ENCODE measurements around the gene NSUN4. TPM values are rescaled to one million over a fixed set of nuclear protein-coding genes. Genes with fewer than 3 reads are reported as not detected.

NSUN4 gene
- total RNA-seq: 10 to 100 TPM; 12.8 to 29.4 (median 18.0) TPM

DNA sequence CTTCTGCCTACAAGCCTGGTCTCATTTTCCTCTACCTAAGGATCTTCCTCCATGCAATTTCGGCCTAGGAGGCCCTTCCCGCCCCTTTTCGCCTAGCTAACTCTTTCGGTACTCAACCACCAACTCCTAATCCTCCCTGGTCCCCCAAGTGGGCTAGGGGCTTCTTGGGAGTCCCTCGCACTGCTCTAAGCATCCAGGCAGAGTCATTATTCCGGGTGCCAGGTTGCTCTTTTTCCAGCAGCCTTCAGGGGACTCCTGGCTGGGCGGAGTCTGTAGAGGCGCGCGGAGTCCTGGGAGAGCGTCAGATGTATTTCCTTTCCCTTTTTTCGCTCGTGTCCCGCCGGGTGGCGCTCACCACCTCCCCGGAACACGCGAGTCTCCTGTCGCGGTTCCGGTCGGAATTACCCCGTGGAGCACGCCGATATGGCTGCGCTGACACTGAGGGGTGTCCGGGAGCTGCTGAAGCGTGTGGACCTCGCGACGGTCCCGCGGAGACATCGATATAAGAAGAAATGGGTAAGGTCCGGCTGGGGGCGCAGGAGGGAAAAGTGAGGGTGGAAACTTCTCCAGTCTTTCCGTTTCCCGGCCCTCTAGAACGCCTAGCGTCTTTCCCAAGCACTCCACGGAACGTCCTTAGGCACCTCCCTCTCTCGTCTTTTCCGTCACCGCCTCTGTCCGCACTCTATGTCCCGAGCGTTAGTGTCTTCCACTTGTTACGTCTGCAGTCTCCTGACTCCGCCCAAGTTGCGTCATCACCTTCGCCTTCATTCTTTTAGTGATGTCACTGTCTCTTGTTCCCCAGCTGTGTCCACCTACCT lies at the start of gene NSUN4:
Gene NSUN4 (plus strand): TSS at position 404 of the 818 bp plus-strand sequence. CDS start 20 bp downstream, at position 424.
- Histone ChIP-seq H3K9me3 (no peaks in the 10 kb centered on the region), H3K36me3 (peaks cover 0 to 18% (median 0%) of the 10 kb centered on the region in 3 donors), H3K4me1 (peaks cover 0 to 19% (median 0%) of the 10 kb centered on the region in 4 donors), H3K27ac (peak within 1 kb of the TSS; percentile 92 to 99 (median 96)), H3K27me3 (no peaks in the 10 kb centered on the region), H3K4me3 (peak within 1 kb of the TSS; percentile 62 to 82 (median 69))
- TF ChIP-seq POLR2A (IDR thresholded peaks at IDR 0.05): peak; percentile 57 to 77
- TF ChIP-seq, protein P1, sequence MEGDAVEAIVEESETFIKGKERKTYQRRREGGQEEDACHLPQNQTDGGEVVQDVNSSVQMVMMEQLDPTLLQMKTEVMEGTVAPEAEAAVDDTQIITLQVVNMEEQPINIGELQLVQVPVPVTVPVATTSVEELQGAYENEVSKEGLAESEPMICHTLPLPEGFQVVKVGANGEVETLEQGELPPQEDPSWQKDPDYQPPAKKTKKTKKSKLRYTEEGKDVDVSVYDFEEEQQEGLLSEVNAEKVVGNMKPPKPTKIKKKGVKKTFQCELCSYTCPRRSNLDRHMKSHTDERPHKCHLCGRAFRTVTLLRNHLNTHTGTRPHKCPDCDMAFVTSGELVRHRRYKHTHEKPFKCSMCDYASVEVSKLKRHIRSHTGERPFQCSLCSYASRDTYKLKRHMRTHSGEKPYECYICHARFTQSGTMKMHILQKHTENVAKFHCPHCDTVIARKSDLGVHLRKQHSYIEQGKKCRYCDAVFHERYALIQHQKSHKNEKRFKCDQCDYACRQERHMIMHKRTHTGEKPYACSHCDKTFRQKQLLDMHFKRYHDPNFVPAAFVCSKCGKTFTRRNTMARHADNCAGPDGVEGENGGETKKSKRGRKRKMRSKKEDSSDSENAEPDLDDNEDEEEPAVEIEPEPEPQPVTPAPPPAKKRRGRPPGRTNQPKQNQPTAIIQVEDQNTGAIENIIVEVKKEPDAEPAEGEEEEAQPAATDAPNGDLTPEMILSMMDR (IDR thresholded peaks at IDR 0.05): peak; percentile 41 to 75 (median 64)
- peak; percentile 90 to 96 (median 93) for DNase-seq

DNA sequence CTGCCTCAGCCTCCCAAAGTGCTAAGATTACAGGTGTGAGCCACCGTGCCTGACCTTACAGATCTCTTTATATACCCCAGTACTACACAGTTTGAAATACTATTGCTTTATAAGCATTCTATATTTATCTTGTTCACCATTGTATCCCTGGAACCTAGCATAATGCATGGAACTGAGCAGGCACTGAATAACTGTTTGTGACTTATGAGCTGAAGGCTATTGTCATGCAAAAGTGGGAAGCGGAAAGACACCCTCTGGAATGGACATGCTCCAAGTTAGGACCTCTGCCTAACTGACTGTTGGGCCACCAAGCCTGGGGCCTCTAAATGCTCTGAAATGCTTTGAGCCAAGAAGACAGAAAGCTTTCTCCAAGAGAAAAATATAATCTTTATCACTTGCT lies 45.3 kb upstream of the NSUN4 start:
- TF ChIP-seq, protein P1 (IDR thresholded peaks at IDR 0.05): no peak
- no peak for TF ChIP-seq POLR2A (IDR thresholded peaks at IDR 0.05)
- no peaks in the 10 kb centered on the region for H3K27me3 ChIP-seq
- H3K4me1 ChIP-seq: peaks cover 0 to 5% (median 0%) of the 10 kb centered on the region in 4 donors
- no peaks in the 10 kb centered on the region for H3K9me3 ChIP-seq
- H3K27ac ChIP-seq: no peak overlapping the region
- H3K4me3 ChIP-seq: no peak overlapping the region
- peaks cover 0 to 47% (median 0%) of the 10 kb centered on the region in 3 donors for H3K36me3 ChIP-seq
- no peak for DNase-seq

DNA sequence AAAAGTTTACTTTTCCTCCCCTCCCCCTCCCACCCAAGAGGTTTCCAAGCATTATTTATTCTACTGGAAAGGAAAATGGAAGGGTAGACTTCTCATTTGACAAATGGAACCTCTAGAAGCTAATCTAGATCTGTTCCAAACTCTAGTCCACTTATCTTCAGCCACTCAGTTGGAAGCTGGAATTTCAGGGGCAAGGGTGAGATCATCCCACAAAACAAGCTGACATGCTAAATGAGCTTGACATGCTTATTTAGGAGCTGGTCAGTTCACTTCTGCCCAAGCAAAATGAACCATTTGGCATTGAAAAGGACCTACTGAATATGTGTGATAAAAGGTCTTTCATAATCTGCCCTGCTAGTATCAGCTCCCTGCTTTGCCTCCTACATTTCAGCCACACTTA lies 42.2 kb upstream of the NSUN4 start:
- Histone ChIP-seq H3K27ac (no peak overlapping the region), H3K9me3 (no peaks in the 10 kb centered on the region), H3K4me3 (no peak overlapping the region), H3K27me3 (no peaks in the 10 kb centered on the region), H3K4me1 (peaks cover 0 to 19% (median 4%) of the 10 kb centered on the region in 4 donors), H3K36me3 (peaks cover 0 to 45% (median 0%) of the 10 kb centered on the region in 3 donors)
- TF ChIP-seq, protein P1 (IDR thresholded peaks at IDR 0.05): no peak
- no peak for TF ChIP-seq POLR2A (IDR thresholded peaks at IDR 0.05)
- no peak for DNase-seq

DNA sequence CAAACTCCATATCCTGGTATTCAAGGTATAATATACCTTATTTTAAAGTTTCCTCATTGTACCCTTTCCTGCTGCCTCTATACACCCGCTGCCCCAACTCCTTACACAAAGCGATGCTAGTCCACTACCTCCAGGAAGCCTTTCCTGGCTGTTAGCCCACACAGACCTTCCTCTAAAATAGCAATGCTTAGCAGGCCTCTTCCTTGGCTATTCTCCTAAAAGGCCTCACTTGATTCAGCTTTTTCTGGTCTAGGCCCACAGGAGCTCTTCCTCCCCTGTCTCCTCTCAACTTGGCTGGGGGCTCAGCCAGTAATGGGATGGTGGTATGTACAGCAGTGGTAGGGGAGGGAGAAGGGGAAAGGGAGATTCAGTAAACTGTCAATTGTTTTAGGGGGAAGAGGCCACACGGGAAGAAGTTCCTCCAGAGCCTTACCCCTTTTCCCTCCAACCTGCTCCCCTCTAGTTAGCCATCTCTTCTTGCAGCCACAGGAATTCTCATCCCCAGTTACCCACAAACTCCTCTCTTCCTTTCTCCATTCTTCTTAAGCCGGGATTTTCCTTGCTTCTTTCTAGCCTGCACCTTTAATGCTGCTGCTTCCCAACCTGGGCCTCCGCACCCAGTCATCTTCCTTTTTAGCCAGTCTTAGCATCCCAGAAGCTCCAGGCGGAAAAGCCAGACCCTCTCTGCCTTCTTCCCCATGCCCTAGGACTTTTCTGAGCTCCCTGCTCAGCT lies 39.8 kb upstream of the NSUN4 start:
- no peak for TF ChIP-seq POLR2A (IDR thresholded peaks at IDR 0.05)
- TF ChIP-seq, protein P1 (IDR thresholded peaks at IDR 0.05): no peak
- DNase-seq: peak in 1 of 3 donors; percentile 44
- Histone ChIP-seq H3K4me1 (peaks cover 0 to 34% (median 4%) of the 10 kb centered on the region in 4 donors), H3K9me3 (no peaks in the 10 kb centered on the region), H3K36me3 (peaks cover 0 to 21% (median 0%) of the 10 kb centered on the region in 3 donors), H3K27me3 (no peaks in the 10 kb centered on the region), H3K27ac (peak overlapping the region; percentile 89 to 94 (median 94)), H3K4me3 (peak overlapping the region; percentile 78 to 92 (median 80))

DNA sequence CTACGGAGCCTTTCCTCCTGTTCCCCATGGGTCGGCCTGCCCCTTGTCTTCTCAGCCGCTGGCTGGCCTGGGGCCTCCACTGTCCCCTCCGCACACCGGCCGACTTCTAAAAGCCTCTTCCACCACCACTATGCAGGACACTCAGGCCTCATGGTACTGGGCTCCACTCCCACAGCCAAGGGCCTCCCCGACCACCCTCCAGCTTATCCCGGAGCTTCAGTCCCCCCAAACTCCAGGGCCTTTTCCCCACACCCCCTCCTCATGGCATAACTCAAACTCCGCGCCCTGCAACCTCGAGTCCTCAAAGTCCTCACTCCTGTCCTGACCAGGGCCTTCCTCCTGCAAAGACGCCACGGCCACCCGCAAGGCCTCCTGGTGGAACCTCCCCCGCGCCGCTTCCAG lies 39.2 kb upstream of the NSUN4 start:
- TF ChIP-seq POLR2A (IDR thresholded peaks at IDR 0.05): no peak
- TF ChIP-seq, protein P1 (IDR thresholded peaks at IDR 0.05): no peak
- peaks cover 0 to 36% (median 4%) of the 10 kb centered on the region in 4 donors for H3K4me1 ChIP-seq
- peak overlapping the region; percentile 89 to 94 (median 94) for H3K27ac ChIP-seq
- H3K9me3 ChIP-seq: no peaks in the 10 kb centered on the region
- H3K36me3 ChIP-seq: peaks cover 0 to 15% (median 0%) of the 10 kb centered on the region in 3 donors
- peak overlapping the region; percentile 78 to 92 (median 80) for H3K4me3 ChIP-seq
- DNase-seq: peak in 1 of 3 donors; percentile 52
- H3K27me3 ChIP-seq: no peaks in the 10 kb centered on the region

All from Peyer's patch (tissue), 4 donors.